NK-92 (cell line): Measurements from ENCODE around the gene USP6NL.

Source experiments
- DNase-seq: peaks from one replicate; lab custom pipeline; 2025; ENCODE audit not compliant: unreplicated experiment; lab: John Stamatoyannopoulos, UW

Gene USP6NL

GRCh38 chr10:11553773-11554381 is 57.6 kb downstream of the USP6NL start:
- DNase-seq = no peak

- no peak for DNase-seq
These were observed 59.4 kb downstream of the USP6NL start for GRCh38 chr10:11551916-11552602.

GRCh38 chr10:11551104-11551503 is 60.3 kb downstream of the USP6NL start:
- no peak for DNase-seq

- DNase-seq = no peak
These were observed 62.7 kb downstream of the USP6NL start for GRCh38 chr10:11548768-11549099.

- DNase-seq = no peak
These were observed 63.2 kb downstream of the USP6NL start for GRCh38 chr10:11548065-11548767.

GRCh38 chr10:11546581-11546980 is 64.9 kb downstream of the USP6NL start:
- no peak for DNase-seq

- DNase-seq = no peak
These were observed 70.2 kb downstream of the USP6NL start for GRCh38 chr10:11541296-11541695.

- no peak for DNase-seq
These were observed 72.1 kb downstream of the USP6NL start for GRCh38 chr10:11539191-11539868.

- no peak for DNase-seq
These were observed 72.6 kb downstream of the USP6NL start for GRCh38 chr10:11538834-11539190.

GRCh38 chr10:11536228-11536627 is 75.2 kb downstream of the USP6NL start:
- DNase-seq = no peak

GRCh38 chr10:11535346-11535959 is 76.0 kb downstream of the USP6NL start:
- DNase-seq = no peak

GRCh38 chr10:11533328-11533781 is 78.1 kb downstream of the USP6NL start:
- DNase-seq = no peak

- no peak for DNase-seq
These were observed 79.1 kb downstream of the USP6NL start for GRCh38 chr10:11532306-11532705.

GRCh38 chr10:11530806-11531205 is 80.6 kb downstream of the USP6NL start:
- no peak for DNase-seq

- no peak for DNase-seq
These were observed 82.1 kb downstream of the USP6NL start for GRCh38 chr10:11529276-11529903.

GRCh38 chr10:11528286-11528685 is 83.2 kb downstream of the USP6NL start:
- DNase-seq = no peak

GRCh38 chr10:11527691-11528255 is 83.7 kb downstream of the USP6NL start:
- no peak for DNase-seq

- DNase-seq = no peak
These were observed 84.4 kb downstream of the USP6NL start for GRCh38 chr10:11527068-11527467.

- DNase-seq = no peak
These were observed 85.9 kb downstream of the USP6NL start for GRCh38 chr10:11525503-11525902.

- no peak for DNase-seq
These were observed 88.6 kb downstream of the USP6NL start for GRCh38 chr10:11522821-11523245.

GRCh38 chr10:11521860-11522259 is 89.6 kb downstream of the USP6NL start:
- DNase-seq = no peak
